Measurements from ENCODE around the gene PSMD1. TPM values are rescaled to one million over a fixed set of nuclear protein-coding genes. Genes with fewer than 3 reads are reported as not detected.

PSMD1 gene
- total RNA-seq, 2 experiments from 2014 or later: 116 TPM

DNA sequence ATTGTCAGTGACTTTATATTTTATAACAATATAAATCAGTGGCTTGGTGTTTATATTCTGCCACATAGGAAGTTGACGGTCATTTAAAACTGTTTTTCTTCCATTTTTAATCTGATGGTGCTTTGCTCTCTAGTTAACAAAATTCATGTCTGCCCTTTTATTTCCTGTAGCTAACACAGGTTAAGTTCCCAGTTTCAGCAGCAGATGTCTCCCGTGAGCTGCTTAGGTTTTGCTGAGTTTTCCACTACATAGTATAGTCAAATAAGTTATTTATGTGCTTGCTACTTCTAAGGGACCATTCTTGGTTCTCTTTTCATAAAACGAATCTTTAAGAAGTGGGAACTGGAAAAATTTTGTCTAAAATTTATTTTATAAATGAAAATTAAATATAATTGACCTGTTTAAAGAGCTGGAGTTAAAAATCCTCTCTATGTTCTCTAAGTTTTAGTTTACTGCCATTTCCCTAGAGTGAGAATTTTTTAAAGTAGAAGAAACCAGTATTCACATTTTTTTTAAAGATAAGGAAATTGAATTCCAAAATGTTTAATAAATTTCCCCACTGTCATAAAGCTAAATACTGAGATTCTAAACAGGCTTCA is 47.5 kb downstream of the PSMD1 start:
- DNase-seq: peak; percentile 71
- peaks cover 11% of the 10 kb centered on the region for H3K4me1 Mint-ChIP-seq (ENCODE audit: low read depth)
- peaks cover 13% of the 10 kb centered on the region for H3K9me3 Mint-ChIP-seq
- ChIA-PET CTCF (interaction anchor here (0.6 to 4.9 kb wide), 27 partner anchors 9 to 386 kb away, joined by 3 to 25 read pairs (median 4); no protein-coding TSS in a partner anchor), POLR2A (no interaction called here)
- peak overlapping the region; percentile 1 for H3K27ac Mint-ChIP-seq
- H3K36me3 Mint-ChIP-seq: peaks cover 35% of the 10 kb centered on the region
- no peaks in the 10 kb centered on the region for H3K27me3 Mint-ChIP-seq
- intact Hi-C loops (cut with micrococcal nuclease): loop anchor here (1.0 to 5.0 kb wide), 2 partner anchors 123 to 308 kb away; no protein-coding TSS in a partner anchor
- H3K4me3 Mint-ChIP-seq: no peak overlapping the region

DNA sequence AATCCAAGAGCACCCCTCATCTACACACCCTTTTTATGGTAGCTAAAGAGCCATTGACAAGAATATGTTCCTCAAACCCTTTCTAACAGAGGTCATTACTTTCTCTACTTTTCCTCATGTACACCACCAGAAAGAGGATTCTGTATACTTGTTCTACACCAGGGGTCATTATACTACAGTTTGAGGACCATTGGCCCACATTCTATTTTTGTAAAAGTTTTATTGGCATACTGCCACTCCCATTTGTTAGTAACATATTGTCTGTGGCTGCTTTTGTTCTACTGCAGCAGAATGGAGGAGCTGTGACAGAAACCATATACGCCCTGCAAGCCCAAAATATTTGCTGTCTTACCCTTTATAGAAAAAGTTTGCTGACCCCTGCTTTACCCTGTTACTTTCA is 53.9 kb downstream of the PSMD1 start:
- H3K27ac Mint-ChIP-seq: no peak overlapping the region
- ChIA-PET POLR2A (no interaction called here), CTCF (interaction anchor here (1.4 kb wide), 1 partner anchor 341 kb away, joined by 6 read pairs; no protein-coding TSS in a partner anchor)
- no peaks in the 10 kb centered on the region for H3K27me3 Mint-ChIP-seq
- intact Hi-C loops (cut with micrococcal nuclease): no loop called here
- no peaks in the 10 kb centered on the region for H3K9me3 Mint-ChIP-seq
- H3K4me1 Mint-ChIP-seq (ENCODE audit: low read depth): no peaks in the 10 kb centered on the region
- no peak overlapping the region for H3K4me3 Mint-ChIP-seq
- peaks cover 33% of the 10 kb centered on the region for H3K36me3 Mint-ChIP-seq
- DNase-seq: no peak

DNA sequence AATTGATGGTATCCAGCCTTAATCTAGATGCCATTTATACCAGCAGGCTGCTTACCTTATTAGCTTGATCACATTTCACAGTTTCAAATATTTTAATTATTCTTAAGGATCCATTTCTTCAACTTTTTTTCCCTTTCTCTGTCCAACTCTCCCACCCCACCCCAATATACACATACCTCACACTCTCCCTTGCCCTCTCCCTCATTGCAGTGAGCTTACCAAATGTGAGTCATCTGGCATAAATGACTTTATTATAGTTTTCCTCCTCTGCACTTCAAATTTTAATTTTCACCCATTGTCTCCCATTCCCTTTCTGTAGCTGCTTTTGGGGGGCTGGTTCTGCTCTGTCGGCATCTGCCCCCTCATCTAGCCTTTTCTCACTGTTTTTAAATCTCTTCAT is 55.3 kb downstream of the PSMD1 start:
- ChIA-PET CTCF (interaction anchor here (0.7 to 1.0 kb wide), 2 partner anchors 17 to 116 kb away, joined by 3 read pairs; no protein-coding TSS in a partner anchor), POLR2A (interaction anchor here (0.6 kb wide), 1 partner anchor 373 kb away, joined by 3 read pairs; no protein-coding TSS in a partner anchor)
- Mint-ChIP-seq H3K4me3 (no peak overlapping the region), H3K27me3 (no peaks in the 10 kb centered on the region), H3K9me3 (no peaks in the 10 kb centered on the region), H3K27ac (no peak overlapping the region), H3K36me3 (peaks cover 32% of the 10 kb centered on the region), H3K4me1 (ENCODE audit: low read depth) (no peaks in the 10 kb centered on the region)
- DNase-seq: no peak
- intact Hi-C loops (cut with micrococcal nuclease): no loop called here

DNA sequence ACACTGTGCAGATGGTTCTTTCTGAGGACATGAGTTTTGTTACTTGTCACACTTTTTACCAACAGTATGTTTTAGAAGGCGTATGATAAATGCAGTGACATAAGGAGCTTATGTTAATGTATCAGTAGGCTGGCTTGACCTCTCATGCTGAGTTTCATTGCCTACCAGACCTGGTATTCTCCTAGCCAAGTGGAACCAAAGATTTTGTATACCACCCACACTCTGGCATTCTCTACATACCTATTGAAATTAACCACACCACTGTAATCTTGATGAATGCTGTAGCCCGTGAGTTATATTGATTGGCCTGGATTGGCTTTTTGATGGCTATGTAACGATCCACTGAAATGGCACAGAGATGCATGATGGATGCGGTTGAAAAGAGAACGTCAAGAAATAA is 56.8 kb downstream of the PSMD1 start:
- ChIA-PET CTCF (no interaction called here), POLR2A (no interaction called here)
- no peaks in the 10 kb centered on the region for H3K27me3 Mint-ChIP-seq
- no peaks in the 10 kb centered on the region for H3K9me3 Mint-ChIP-seq
- DNase-seq: no peak
- no peak overlapping the region for H3K4me3 Mint-ChIP-seq
- peaks cover 28% of the 10 kb centered on the region for H3K36me3 Mint-ChIP-seq
- H3K27ac Mint-ChIP-seq: no peak overlapping the region
- H3K4me1 Mint-ChIP-seq (ENCODE audit: low read depth): peaks cover 7% of the 10 kb centered on the region
- intact Hi-C loops (cut with micrococcal nuclease): no loop called here

DNA sequence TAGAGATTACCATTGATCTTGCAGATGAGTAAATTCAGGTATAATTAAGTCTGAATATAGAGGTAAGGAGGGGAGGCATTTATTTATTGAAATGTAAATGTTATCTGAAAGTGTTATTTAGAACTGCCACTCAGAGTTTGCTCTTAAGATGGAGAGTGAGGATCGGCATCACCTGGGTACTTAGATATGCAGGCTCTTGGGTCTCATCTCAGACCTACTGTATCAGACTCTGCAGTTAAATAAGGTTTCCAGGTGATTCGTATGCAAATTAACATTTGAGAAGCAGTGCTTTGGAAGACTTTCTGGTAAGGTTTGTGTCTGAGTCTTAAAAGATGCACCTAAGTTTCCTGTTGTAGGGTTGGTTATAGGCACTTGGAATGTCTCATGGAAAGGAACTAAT is 59.0 kb downstream of the PSMD1 start:
- peaks cover 7% of the 10 kb centered on the region for H3K4me1 Mint-ChIP-seq (ENCODE audit: low read depth)
- no peak overlapping the region for H3K27ac Mint-ChIP-seq
- ChIA-PET POLR2A (no interaction called here), CTCF (interaction anchor here (1.0 kb wide), 1 partner anchor 63 kb away, joined by 4 read pairs; no protein-coding TSS in a partner anchor)
- no peak for DNase-seq
- intact Hi-C loops (cut with micrococcal nuclease): no loop called here
- peaks cover 18% of the 10 kb centered on the region for H3K36me3 Mint-ChIP-seq
- H3K27me3 Mint-ChIP-seq: no peaks in the 10 kb centered on the region
- no peak overlapping the region for H3K4me3 Mint-ChIP-seq
- no peaks in the 10 kb centered on the region for H3K9me3 Mint-ChIP-seq

DNA sequence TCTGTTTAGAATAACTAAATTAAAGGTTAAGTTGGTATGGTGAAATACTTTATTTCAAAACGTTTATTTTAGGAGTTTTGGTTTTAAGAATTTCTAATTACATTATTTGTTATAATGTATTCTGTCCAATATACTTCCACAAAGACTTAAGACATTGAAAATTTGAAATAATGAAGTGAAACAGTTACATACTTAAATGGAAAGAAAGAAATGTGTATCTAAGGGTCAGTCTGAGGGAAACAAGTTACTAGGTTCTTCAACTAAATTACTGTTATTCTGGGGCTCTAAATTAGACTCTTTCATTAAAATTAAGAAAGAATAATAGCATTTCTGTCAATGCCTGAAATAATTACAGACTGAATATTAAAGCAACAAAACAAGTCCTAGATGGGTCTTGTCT is 60.5 kb downstream of the PSMD1 start:
- H3K4me1 Mint-ChIP-seq (ENCODE audit: low read depth): peaks cover 7% of the 10 kb centered on the region
- H3K9me3 Mint-ChIP-seq: no peaks in the 10 kb centered on the region
- CTCF ChIA-PET: no interaction called here
- peaks cover 14% of the 10 kb centered on the region for H3K36me3 Mint-ChIP-seq
- H3K27me3 Mint-ChIP-seq: no peaks in the 10 kb centered on the region
- no peak overlapping the region for H3K27ac Mint-ChIP-seq
- intact Hi-C loops (cut with micrococcal nuclease): no loop called here
- no peak for DNase-seq
- no peak overlapping the region for H3K4me3 Mint-ChIP-seq
- POLR2A ChIA-PET: no interaction called here

DNA sequence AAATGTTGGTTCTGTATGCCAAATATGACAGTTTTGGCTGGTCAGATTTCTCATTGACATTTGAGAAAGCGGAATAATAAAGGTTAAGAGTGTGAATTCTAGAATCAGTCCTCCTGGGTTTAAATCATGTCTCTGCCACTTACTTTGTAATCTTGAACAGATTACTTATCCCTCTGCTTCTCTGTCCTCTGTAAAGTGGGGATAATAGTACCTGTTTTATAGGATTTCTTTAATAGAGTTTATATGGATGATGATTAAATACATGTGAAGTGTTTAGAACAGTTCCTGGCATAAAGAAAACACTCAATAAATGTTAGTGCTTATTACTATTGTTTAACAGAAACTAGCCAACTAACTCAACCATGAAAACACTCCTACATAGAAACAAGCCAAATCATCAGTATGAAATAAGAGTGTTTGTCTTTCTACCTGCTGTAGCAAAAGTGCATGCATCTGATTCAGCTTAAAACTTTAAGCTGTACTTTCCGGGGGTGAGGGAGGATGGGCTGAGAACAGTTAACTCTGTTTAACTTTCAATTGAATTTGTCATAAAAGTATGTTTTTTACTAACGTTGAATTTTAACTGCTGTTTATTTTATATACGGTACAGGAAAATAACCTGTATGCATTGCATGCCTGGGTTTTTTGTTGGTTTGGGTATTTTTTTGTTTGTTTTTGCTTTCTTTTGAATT is 61.4 kb downstream of the PSMD1 start:
- Mint-ChIP-seq H3K27ac (no peak overlapping the region), H3K4me1 (ENCODE audit: low read depth) (peaks cover 7% of the 10 kb centered on the region), H3K4me3 (no peak overlapping the region), H3K9me3 (no peaks in the 10 kb centered on the region), H3K27me3 (no peaks in the 10 kb centered on the region), H3K36me3 (peaks cover 10% of the 10 kb centered on the region)
- ChIA-PET POLR2A (no interaction called here), CTCF (no interaction called here)
- no peak for DNase-seq
- intact Hi-C loops (cut with micrococcal nuclease): no loop called here

DNA sequence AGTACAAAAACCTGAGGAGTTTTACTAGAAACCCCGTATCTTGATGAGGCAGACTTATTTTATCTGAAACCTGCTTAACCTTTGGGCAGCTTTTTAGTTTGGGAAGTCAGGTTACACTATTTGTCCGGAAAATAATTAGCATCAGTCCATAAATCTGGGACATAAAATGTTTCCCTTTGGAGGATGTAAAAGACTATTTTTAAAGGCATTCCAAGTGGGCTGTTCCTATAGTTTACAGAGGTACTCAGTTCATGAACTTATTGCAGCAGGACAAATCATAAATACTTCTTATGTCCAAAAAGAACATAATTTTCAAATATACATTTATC is 61.9 kb downstream of the PSMD1 start:
- ChIA-PET CTCF (no interaction called here), POLR2A (no interaction called here)
- Mint-ChIP-seq H3K9me3 (no peaks in the 10 kb centered on the region), H3K4me3 (no peak overlapping the region), H3K4me1 (ENCODE audit: low read depth) (peaks cover 12% of the 10 kb centered on the region), H3K27me3 (no peaks in the 10 kb centered on the region), H3K27ac (no peak overlapping the region), H3K36me3 (peaks cover 10% of the 10 kb centered on the region)
- intact Hi-C loops (cut with micrococcal nuclease): no loop called here
- no peak for DNase-seq

DNA sequence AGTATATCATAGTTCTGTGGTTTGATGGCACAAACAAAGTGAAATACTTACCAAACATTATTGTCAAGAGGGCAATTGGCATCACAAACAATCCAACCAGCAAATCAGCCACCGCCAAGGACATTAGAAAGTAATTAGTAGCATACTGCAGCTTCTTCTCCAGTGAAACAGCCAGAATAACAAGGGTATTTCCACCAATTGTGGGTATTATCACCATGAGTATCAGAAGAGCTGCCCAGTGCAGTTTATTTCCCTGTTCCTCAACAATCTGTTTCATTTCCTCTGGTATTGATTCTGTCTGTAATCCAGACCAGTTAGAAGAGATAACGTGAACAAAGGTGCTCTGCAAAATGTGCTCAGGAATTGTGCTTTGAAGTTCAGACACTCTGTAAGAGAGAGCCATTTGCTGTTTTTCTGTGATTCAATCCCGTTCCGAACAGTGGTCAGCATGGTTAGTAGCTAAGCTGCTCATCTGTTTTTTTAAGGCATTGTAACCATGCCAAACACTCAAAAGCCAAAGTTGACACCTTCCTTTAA is 66.8 kb downstream of the PSMD1 start:
- DNase-seq: no peak
- H3K27me3 Mint-ChIP-seq: no peaks in the 10 kb centered on the region
- peaks cover 25% of the 10 kb centered on the region for H3K4me1 Mint-ChIP-seq (ENCODE audit: low read depth)
- H3K27ac Mint-ChIP-seq: no peak overlapping the region
- H3K36me3 Mint-ChIP-seq: peaks cover 4% of the 10 kb centered on the region
- intact Hi-C loops (cut with micrococcal nuclease): no loop called here
- no peak overlapping the region for H3K4me3 Mint-ChIP-seq
- POLR2A ChIA-PET: no interaction called here
- CTCF ChIA-PET: interaction anchor here (1.0 kb wide), 1 partner anchor 19 kb away, joined by 3 read pairs; no protein-coding TSS in a partner anchor
- no peaks in the 10 kb centered on the region for H3K9me3 Mint-ChIP-seq

DNA sequence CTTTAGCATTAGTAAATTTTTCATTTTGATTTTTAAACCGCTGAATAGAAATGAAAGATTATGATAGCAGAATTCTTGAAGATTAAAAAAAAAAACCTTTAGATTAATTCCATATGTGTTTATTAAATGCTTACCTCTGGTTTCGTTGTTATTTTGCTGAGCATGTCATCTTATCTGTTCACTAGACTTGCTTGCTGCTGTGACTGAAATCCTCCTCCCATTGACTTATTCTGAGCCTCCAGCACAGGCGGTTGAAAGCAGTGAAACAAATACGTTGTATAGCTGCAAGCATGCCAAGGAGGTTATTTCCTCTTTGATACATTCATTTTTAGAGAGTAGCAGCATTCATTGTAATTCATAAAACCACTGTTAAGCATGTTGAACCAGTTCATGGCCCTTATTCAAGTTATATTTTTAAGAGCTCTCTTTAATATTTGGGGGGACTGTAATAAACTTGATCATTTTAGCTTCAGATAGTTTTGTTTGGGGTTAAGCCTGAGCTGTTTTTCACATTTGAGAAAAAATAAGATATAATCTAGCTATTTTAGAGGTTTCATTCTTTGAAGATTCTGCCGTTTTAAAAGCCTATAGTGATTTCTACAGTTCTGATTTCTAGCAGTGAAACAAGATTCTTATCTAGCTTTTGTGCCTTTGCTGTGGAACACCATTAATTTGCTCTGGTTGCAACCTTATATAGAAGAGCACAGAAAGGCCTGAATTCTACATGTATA is 68.3 kb downstream of the PSMD1 start, which contains the start of gene HTR2B:
Gene HTR2B, minus strand, starts transcription at position 205 of the 731 bp plus-strand sequence. CDS start 1,278 bp downstream, outside the sequence.
- Mint-ChIP-seq H3K4me3 (no peak within 1 kb of the TSS), H3K36me3 (no peaks in the 10 kb centered on the region), H3K4me1 (ENCODE audit: low read depth) (peaks cover 25% of the 10 kb centered on the region), H3K9me3 (no peaks in the 10 kb centered on the region), H3K27me3 (no peaks in the 10 kb centered on the region), H3K27ac (no peak within 1 kb of the TSS)
- intact Hi-C loops (cut with micrococcal nuclease): no loop called here
- CTCF ChIA-PET: no interaction called here
- peak; percentile 38 for DNase-seq
- POLR2A ChIA-PET: no interaction called here

DNA sequence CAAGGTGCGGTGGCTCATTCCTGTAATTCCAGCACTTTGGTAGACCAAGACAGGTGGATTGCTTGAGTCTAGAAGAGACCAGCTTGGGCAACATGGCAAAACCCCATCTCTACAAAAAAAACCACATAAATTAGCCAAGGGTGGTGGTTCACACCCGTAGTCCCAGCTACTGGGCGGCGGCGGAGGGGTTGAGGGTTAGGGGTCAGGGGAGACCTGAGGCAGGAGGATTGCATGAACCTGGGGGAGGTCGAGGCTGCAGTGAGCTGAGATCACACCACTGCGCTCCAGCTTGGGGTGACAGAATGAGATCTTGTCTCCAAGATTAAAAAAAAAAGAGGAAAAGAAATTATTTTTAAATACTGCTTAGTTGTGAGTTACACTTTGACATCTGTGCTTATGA is 69.5 kb downstream of the PSMD1 start:
- Mint-ChIP-seq H3K4me3 (no peak overlapping the region), H3K27me3 (no peaks in the 10 kb centered on the region), H3K4me1 (ENCODE audit: low read depth) (peaks cover 25% of the 10 kb centered on the region), H3K27ac (no peak overlapping the region), H3K36me3 (no peaks in the 10 kb centered on the region), H3K9me3 (no peaks in the 10 kb centered on the region)
- ChIA-PET POLR2A (no interaction called here), CTCF (no interaction called here)
- DNase-seq: no peak
- intact Hi-C loops (cut with micrococcal nuclease): no loop called here

DNA sequence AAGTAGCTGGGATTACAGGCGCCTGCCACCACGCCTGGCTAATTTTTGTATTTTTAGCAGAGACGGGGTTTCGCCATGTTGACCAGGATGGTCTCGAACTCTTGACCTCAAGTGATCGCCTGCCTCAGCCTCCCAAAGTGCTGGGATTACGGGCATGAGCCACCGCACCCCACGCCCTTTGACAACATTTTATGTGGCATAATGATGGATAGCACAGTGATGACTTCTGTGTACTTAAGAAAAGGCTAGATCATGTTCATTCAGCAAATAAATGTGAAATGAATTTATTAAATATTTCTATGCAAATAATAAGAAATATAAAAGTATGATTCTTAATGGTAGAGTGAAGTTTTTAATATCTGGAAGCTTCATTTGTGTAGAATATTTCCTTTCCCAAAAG is 70.8 kb downstream of the PSMD1 start:
- peaks cover 25% of the 10 kb centered on the region for H3K4me1 Mint-ChIP-seq (ENCODE audit: low read depth)
- CTCF ChIA-PET: interaction anchor here (0.8 kb wide), 1 partner anchor 24 kb away, joined by 3 read pairs; no protein-coding TSS in a partner anchor
- H3K4me3 Mint-ChIP-seq: no peak overlapping the region
- H3K36me3 Mint-ChIP-seq: no peaks in the 10 kb centered on the region
- no peak overlapping the region for H3K27ac Mint-ChIP-seq
- no peak for DNase-seq
- POLR2A ChIA-PET: no interaction called here
- intact Hi-C loops (cut with micrococcal nuclease): no loop called here
- no peaks in the 10 kb centered on the region for H3K9me3 Mint-ChIP-seq
- H3K27me3 Mint-ChIP-seq: no peaks in the 10 kb centered on the region

All from activated CD4-positive, alpha-beta memory T cell treated with anti-CD3 and anti-CD28 coated beads for 36 hours (primary cell).